Ovary (tissue), 9 donors: ENCODE results near the gene CFAP69. TPM values are rescaled to one million over a fixed set of nuclear protein-coding genes. Genes with fewer than 3 reads are reported as not detected.
A peak's percentile ranks its signal among the peaks of the same experiment; 100 is the strongest.

ENCODE experiments used
- DNase-seq, 5 donors: peaks; one replicate each; pipeline ENCODE4 v3.0.0-alpha.2; 2019 to 2020
- H3K27ac ChIP-seq, 2 donors: fragments of 200-600 bp; one replicate each; pipeline versions ENCODE4 v1.5.1 to v1.8.0; 2019 to 2022
- H3K27me3 ChIP-seq: fragments of 200-600 bp; one replicate; pipeline ENCODE4 v1.8.0; 2022
- H3K36me3 ChIP-seq: fragments of 200-600 bp; sonication (generic); one replicate; pipeline ENCODE4 v1.5.1; 2019
- H3K4me1 ChIP-seq: one replicate; pipeline ENCODE4 v1.8.1; 2013; ENCODE audit warnings: mild to moderate bottlenecking, moderate library complexity; ENCODE audit not compliant: insufficient read depth
- H3K4me3 ChIP-seq: fragments of 200-600 bp; sonication (generic); one replicate; pipeline ENCODE4 v1.5.1; 2017
- H3K9me3 ChIP-seq, 2 donors: fragments of 200-600 bp in 1 of 2; sonication (generic) in 1 of 2; one replicate each; pipeline versions ENCODE4 v1.5.1 to v1.8.1; 2013 to 2019; ENCODE audit warnings: mild to moderate bottlenecking in 1 of 2, moderate library complexity in 1 of 2
- CTCF ChIP-seq, 3 donors: fragments of 450-650 bp in 2 of 3; fragments of 200-600 bp in 1 of 3; IDR thresholded peaks; one replicate each; pipeline versions ENCODE4 v1.5.1 to v1.8.0; 2016 to 2022; ENCODE audit warnings: antibody characterized with exemption in 3 of 3, mild to moderate bottlenecking in 1 of 3
- EP300 ChIP-seq: sonication (generic); formaldehyde crosslinking; IDR thresholded peaks from one replicate; pipeline ENCODE4 v1.6.1; 2017; ENCODE audit warnings: antibody characterized with exemption
- POLR2A ChIP-seq: fragments of 450-650 bp; IDR thresholded peaks from one replicate; pipeline ENCODE4 v1.6.1; 2017; ENCODE audit warnings: antibody characterized with exemption, mild to moderate bottlenecking, moderate library complexity
- WGBS, 3 donors: extraction: QIAGEN DNeasy Blood & Tissue Kit in 1 of 3; methylation state at CpG; one replicate each; pipeline versions ENCODE4 v1.1.5 to v1.1.7; 2013 to 2017; 5-methylcytosine and 5-hydroxymethylcytosine counted together
- intact Hi-C, 4 donors: fragments of 100-400 bp; cut with DNase I; formaldehyde crosslinking; loops; one replicate each; pipeline versions ENCODE4 v1.11.0 to v1.15.1; 2022 to 2023
- polyA plus RNA-seq, 2 donors: library from polyadenylated mRNA; stranded (reverse); fragments of 200-250 nt in 1 of 2; fragments of 350-450 nt in 1 of 2; fragmentation: Illumina TruSeq in 1 of 2; extraction: RNeasy Lipid Tissue Mini Kit (QIAGEN cat#74804) in 1 of 2; gene quantifications; one replicate each; pipeline ENCODE4 v1.2.3, GENCODE V29; 2013 to 2014
- total RNA-seq, 7 donors: library from RNA; depleted of rRNA in 2 of 7; stranded (reverse); fragments of >200 nt in 2 of 7; fragmentation: NEBNext Ultra II Directional in 3 of 7; extraction: Animal tissue kit (Norgen Biotek cat#: 25700) in 3 of 7; gene quantifications; one replicate each; pipeline versions ENCODE4 v1.1.0 to v1.2.4, GENCODE V29; 2016 to 2023
- donor health status: DM: no; HTN: no; CAD: no; lungs with moderate emphysema.
- donor health status: DM: no; HTN: no; CAD: no.
- donor health status: Bipolar disorder and iron deficiency.
- donor health status: DM: yes; HTN: yes; CAD: no.
- donor health status: DM: no; HTN: no; CAD: no.
- donor health status: DM: yes; HTN: yes; CAD: no.

Gene CFAP69
- total and polyA plus RNA-seq, 9 donors: 3.1 to 37.9 (median 10.6) TPM

GRCh38 chr7:90261441-90261840, 16.5 kb downstream of the CFAP69 start:
- H3K27me3 ChIP-seq: no peaks in the 10 kb centered on the region
- no peaks in the 10 kb centered on the region for H3K36me3 ChIP-seq
- H3K4me1 ChIP-seq: no peaks in the 10 kb centered on the region
- no peak overlapping the region for H3K4me3 ChIP-seq
- TF ChIP-seq POLR2A: no peak
- no peaks in the 10 kb centered on the region for H3K9me3 ChIP-seq
- H3K27ac ChIP-seq: no peak overlapping the region
- DNase-seq: no peak
- intact Hi-C loops: loop anchor here in 2 of 4 donors (10.0 kb wide), 2 partner anchors 107 to 163 kb away; partner anchors contain the start of gene STEAP1 (in 1 of the 2)

GRCh38 chr7:90262438-90262837, 17.5 kb downstream of the CFAP69 start:
- Histone ChIP-seq H3K4me3 (no peak overlapping the region), H3K4me1 (no peaks in the 10 kb centered on the region), H3K27ac (no peak overlapping the region), H3K36me3 (no peaks in the 10 kb centered on the region), H3K9me3 (no peaks in the 10 kb centered on the region), H3K27me3 (no peaks in the 10 kb centered on the region)
- intact Hi-C loops: loop anchor here in 2 of 4 donors (10.0 kb wide), 2 partner anchors 108 to 162 kb away; partner anchors contain the start of gene STEAP1 (in 1 of the 2)
- DNase-seq: no peak
- TF ChIP-seq CTCF (IDR thresholded peaks at IDR 0.05) (peak; percentile 50 to 55 (median 51)), POLR2A (no peak), EP300 (no peak)

GRCh38 chr7:90266808-90267207, 21.8 kb downstream of the CFAP69 start:
- no peaks in the 10 kb centered on the region for H3K4me1 ChIP-seq
- intact Hi-C loops: loop anchor here in 2 of 4 donors (10.0 kb wide), 2 partner anchors 112 to 158 kb away; partner anchors contain the start of gene STEAP1 (in 1 of the 2)
- WGBS, 3 donors: 12 to 37% (median 25%) methylated on average over 3 of the region's 3 CpGs
- H3K4me3 ChIP-seq: no peak overlapping the region
- TF ChIP-seq CTCF (IDR thresholded peaks at IDR 0.05) (no peak), EP300 (peak; percentile 75), POLR2A (no peak)
- H3K27ac ChIP-seq: no peak overlapping the region
- no peaks in the 10 kb centered on the region for H3K36me3 ChIP-seq
- DNase-seq: peak in 1 of 5 donors; percentile 35
- no peaks in the 10 kb centered on the region for H3K27me3 ChIP-seq
- H3K9me3 ChIP-seq: no peaks in the 10 kb centered on the region

- no peaks in the 10 kb centered on the region for H3K4me1 ChIP-seq
- no peaks in the 10 kb centered on the region for H3K9me3 ChIP-seq
- WGBS, 3 donors: 52 to 68% (median 62%) methylated on average over 5 of the region's 5 CpGs
- H3K27ac ChIP-seq: no peak overlapping the region
- intact Hi-C loops: loop anchor here in 2 of 4 donors (10.0 kb wide), 2 partner anchors 113 to 157 kb away; partner anchors contain the start of gene STEAP1 (in 1 of the 2)
- H3K36me3 ChIP-seq: no peaks in the 10 kb centered on the region
- TF ChIP-seq POLR2A: no peak
- H3K4me3 ChIP-seq: no peak overlapping the region
- no peaks in the 10 kb centered on the region for H3K27me3 ChIP-seq
- DNase-seq: no peak
Measured at GRCh38 chr7:90267263-90267858, 22.4 kb downstream of the CFAP69 start.

GRCh38 chr7:90269163-90269562, 24.2 kb downstream of the CFAP69 start:
- H3K4me1 ChIP-seq: no peaks in the 10 kb centered on the region
- WGBS, 3 donors: 82 to 96% (median 88%) methylated on average over 1 of the region's 1 CpG
- H3K27me3 ChIP-seq: no peaks in the 10 kb centered on the region
- no peak overlapping the region for H3K4me3 ChIP-seq
- no peak overlapping the region for H3K27ac ChIP-seq
- DNase-seq: no peak
- no peaks in the 10 kb centered on the region for H3K36me3 ChIP-seq
- no peaks in the 10 kb centered on the region for H3K9me3 ChIP-seq
- intact Hi-C loops: loop anchor here in 2 of 4 donors (10.0 kb wide), 2 partner anchors 114 to 156 kb away; partner anchors contain the start of gene STEAP1 (in 1 of the 2)
- TF ChIP-seq EP300 (no peak), POLR2A (no peak), CTCF (IDR thresholded peaks at IDR 0.05) (no peak)
